Left lung (tissue), 10 donors: ENCODE data around the gene PEX10. TPM values are rescaled to one million over a fixed set of nuclear protein-coding genes. Genes with fewer than 3 reads are reported as not detected.

Source experiments
- ATAC-seq: fragments of 200-7000 bp; cut with Tn5 transposase; one replicate; pipeline ENCODE4 v1.9.1; 2020; ENCODE audit warnings: moderate library complexity
- DNase-seq, 4 donors: peaks; one replicate each; pipeline ENCODE4 v3.0.0-alpha.2; 2013 to 2020
- H3K27ac ChIP-seq, 2 donors: fragments of 200-600 bp; sonication (generic) in 1 of 2; one replicate each; pipeline versions ENCODE4 v1.5.0 to v1.8.0; 2020 to 2021
- H3K27me3 ChIP-seq, 2 donors: fragments of 200-600 bp; sonication (generic) in 1 of 2; one replicate each; pipeline versions ENCODE4 v1.5.0 to v1.8.0; 2020 to 2021
- H3K36me3 ChIP-seq, 2 donors: fragments of 200-600 bp; sonication (generic) in 1 of 2; one replicate each; pipeline versions ENCODE4 v1.5.0 to v1.8.0; 2020 to 2021
- H3K4me1 ChIP-seq, 2 donors: fragments of 200-600 bp; one replicate each; pipeline ENCODE4 v1.8.0; 2021
- H3K4me3 ChIP-seq, 2 donors: fragments of 200-600 bp; sonication (generic) in 1 of 2; one replicate each; pipeline versions ENCODE4 v1.5.0 to v1.8.0; 2020 to 2021; ENCODE audit warnings: mild to moderate bottlenecking in 1 of 2
- H3K9me3 ChIP-seq, 2 donors: fragments of 200-600 bp; sonication (generic) in 1 of 2; one replicate each; pipeline versions ENCODE4 v1.5.0 to v1.8.0; 2020 to 2021
- CTCF ChIP-seq, 2 donors: fragments of 200-600 bp; sonication (generic) in 1 of 2; IDR thresholded peaks; one replicate each; pipeline versions ENCODE4 v1.5.0 to v1.8.0; 2021; ENCODE audit warnings: antibody characterized with exemption in 2 of 2
- intact Hi-C, 2 donors: fragments of 100-400 bp; cut with DNase I; formaldehyde crosslinking; loops; one replicate each; pipeline versions ENCODE4 v1.11.2 to v1.14.2; 2022
- polyA plus RNA-seq, 6 donors: library from polyadenylated mRNA; unstranded; fragments of 120-200 nt; gene quantifications; one replicate each; pipeline ENCODE4 v1.2.1, GENCODE V29; 2013; ENCODE audit not compliant: insufficient read length in 6 of 6
- total RNA-seq, 2 donors: library from RNA; stranded (reverse); fragmentation: NEBNext Ultra II Directional; extraction: Animal tissue kit (Norgen Biotek cat#: 25700); gene quantifications; one replicate each; pipeline ENCODE4 v1.2.1, GENCODE V29; 2021
- donor health status: DM: no; HTN: yes; CAD: no.
- donor health status: DM: no; HTN: no; CAD: no.

PEX10 gene
- total and polyA plus RNA-seq, 8 donors, result 14.3 to 22.9 (median 17.4) TPM

GRCh38 chr1:2427976-2428375 is 15.6 kb upstream of the PEX10 start:
- H3K4me1 ChIP-seq, result no peaks in the 10 kb centered on the region
- H3K4me3 ChIP-seq, result no peak overlapping the region
- no peak for TF ChIP-seq CTCF (IDR thresholded peaks at IDR 0.05)
- DNase-seq, result no peak
- intact Hi-C loops, result no loop called here
- H3K36me3 ChIP-seq, result no peaks in the 10 kb centered on the region
- peaks cover 0 to 68% of the 10 kb centered on the region in 2 donors for H3K27me3 ChIP-seq
- H3K27ac ChIP-seq, result no peak overlapping the region
- peaks cover 0 to 15% of the 10 kb centered on the region in 2 donors for H3K9me3 ChIP-seq
- ATAC-seq, result no peak

DNA sequence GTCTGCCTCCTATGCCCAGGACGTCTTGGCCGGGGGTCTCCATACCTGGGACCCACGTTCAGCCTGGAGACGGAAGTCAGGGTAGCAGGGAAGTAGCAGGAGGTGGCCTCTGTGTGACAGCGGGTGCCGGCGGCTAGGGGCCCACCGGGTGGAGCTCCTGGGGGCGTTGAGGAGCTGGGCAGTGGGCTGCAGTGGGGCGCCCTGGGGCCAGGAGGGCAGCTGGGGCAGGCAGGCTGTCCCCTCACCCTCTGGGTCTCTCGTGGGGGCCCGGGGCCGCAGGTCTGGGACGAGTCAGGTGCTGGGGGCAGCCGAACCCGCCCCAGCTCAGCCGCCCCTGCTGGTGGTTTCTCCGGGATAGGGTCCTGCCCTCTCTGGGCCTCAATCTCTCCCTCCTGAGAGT is 14.7 kb upstream of the PEX10 start:
- H3K27ac ChIP-seq, result no peak overlapping the region
- DNase-seq (no peak), ATAC-seq (no peak)
- peaks cover 0 to 59% of the 10 kb centered on the region in 2 donors for H3K27me3 ChIP-seq
- H3K9me3 ChIP-seq, result peaks cover 0 to 15% of the 10 kb centered on the region in 2 donors
- H3K36me3 ChIP-seq, result no peaks in the 10 kb centered on the region
- intact Hi-C loops, result no loop called here
- no peaks in the 10 kb centered on the region for H3K4me1 ChIP-seq
- no peak for TF ChIP-seq CTCF (IDR thresholded peaks at IDR 0.05)
- H3K4me3 ChIP-seq, result no peak overlapping the region

DNA sequence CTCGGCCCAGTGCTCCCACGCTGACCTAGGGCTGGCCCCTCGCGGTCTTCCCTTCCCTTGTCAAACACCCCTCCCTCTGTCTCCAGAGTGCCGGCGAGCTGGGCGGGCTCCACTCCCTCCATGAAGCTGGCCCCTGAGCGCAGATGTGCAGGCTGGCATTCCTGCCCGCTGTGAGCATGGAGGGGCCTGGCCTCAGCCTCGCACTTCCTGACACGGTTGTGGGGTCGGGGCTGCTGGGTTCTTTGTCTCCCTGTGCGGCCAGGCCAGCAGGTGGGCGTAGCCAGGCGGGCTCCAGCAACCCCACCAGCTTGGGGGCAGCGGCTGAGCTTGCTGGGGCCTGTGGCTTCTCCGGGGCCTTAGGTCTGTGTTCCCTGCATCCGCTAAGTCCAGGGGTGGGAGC is 14.2 kb upstream of the PEX10 start:
- ATAC-seq (no peak), DNase-seq (no peak)
- Histone ChIP-seq H3K36me3 (no peaks in the 10 kb centered on the region), H3K27me3 (peaks cover 0 to 54% of the 10 kb centered on the region in 2 donors), H3K4me3 (no peak overlapping the region), H3K4me1 (no peaks in the 10 kb centered on the region), H3K9me3 (peaks cover 0 to 15% of the 10 kb centered on the region in 2 donors), H3K27ac (no peak overlapping the region)
- no peak for TF ChIP-seq CTCF (IDR thresholded peaks at IDR 0.05)
- intact Hi-C loops, result no loop called here

DNA sequence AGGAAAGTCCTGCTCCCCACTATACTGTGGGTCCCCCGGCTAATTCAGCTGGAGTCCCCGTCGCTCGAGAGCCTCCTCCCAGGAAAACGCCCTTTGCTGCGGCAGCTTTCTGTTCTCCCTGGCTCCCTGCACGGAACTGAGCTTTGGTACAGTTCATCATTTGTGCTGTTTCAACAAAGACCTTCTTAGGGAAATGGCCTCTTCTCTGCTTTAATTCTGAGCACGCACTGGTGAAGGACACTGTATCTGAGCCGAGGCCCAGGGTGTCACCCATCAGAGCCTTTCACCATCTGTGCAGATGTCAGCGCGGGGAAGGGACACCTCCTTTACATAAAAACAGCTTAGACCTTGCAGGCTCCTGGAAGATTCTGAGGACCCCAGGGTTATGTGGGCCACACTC is 13.5 kb upstream of the PEX10 start:
- ATAC-seq (no peak), DNase-seq (no peak)
- H3K4me3 ChIP-seq, result no peak overlapping the region
- H3K9me3 ChIP-seq, result peaks cover 0 to 15% of the 10 kb centered on the region in 2 donors
- intact Hi-C loops, result no loop called here
- H3K36me3 ChIP-seq, result no peaks in the 10 kb centered on the region
- H3K27me3 ChIP-seq, result peaks cover 0 to 51% of the 10 kb centered on the region in 2 donors
- no peaks in the 10 kb centered on the region for H3K4me1 ChIP-seq
- no peak overlapping the region for H3K27ac ChIP-seq
- no peak for TF ChIP-seq CTCF (IDR thresholded peaks at IDR 0.05)

DNA sequence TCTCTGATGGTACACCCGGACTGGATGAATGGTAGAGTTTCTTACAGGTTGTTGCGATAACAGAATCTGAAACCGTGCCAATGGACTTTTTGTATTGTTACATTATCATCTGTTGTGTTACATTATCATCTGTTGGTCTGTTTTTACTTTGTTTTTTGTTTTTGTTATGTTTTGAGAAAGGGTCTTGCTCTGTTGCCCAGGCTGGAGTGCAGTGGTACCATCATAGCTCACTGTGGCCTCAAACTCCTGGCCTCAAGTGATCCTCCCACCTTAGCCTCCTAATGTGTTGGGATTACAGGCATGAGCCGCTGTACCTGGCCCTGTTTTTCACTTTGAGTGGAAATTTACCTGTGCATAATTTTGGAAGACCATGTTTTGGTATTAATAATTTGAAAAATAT is 10.2 kb upstream of the PEX10 start:
- intact Hi-C loops, result no loop called here
- TF ChIP-seq CTCF (IDR thresholded peaks at IDR 0.05), result no peak

More for the DNA sequence above, 10.2 kb upstream of the PEX10 start:
- Histone ChIP-seq H3K36me3 (no peaks in the 10 kb centered on the region), H3K27me3 (peaks cover 0 to 56% of the 10 kb centered on the region in 2 donors), H3K4me1 (no peaks in the 10 kb centered on the region), H3K4me3 (no peak overlapping the region), H3K27ac (no peak overlapping the region), H3K9me3 (peaks cover 0 to 3% of the 10 kb centered on the region in 2 donors)
- ATAC-seq, result no peak
- DNase-seq, result no peak
